GM20431 (cell line): Measurements from ENCODE around the gene ACBD7.

Experiments used
- in situ Hi-C: fragments of 300-500 bp; cut with MseI, MboI; formaldehyde crosslinking; loops from one replicate; pipeline ENCODE4 v1.15.0; 2020; ENCODE audit warnings: low sequenced_read_pairs; ENCODE audit not compliant: unreplicated experiment

ACBD7 gene

GRCh38 chr10:15092855-15093408, 4.4 kb upstream of the ACBD7 start:
- in situ Hi-C loops = no loop called here

- in situ Hi-C loops = no loop called here
Observed at GRCh38 chr10:15091418-15091817, 2.8 kb upstream of the ACBD7 start.

DNA sequence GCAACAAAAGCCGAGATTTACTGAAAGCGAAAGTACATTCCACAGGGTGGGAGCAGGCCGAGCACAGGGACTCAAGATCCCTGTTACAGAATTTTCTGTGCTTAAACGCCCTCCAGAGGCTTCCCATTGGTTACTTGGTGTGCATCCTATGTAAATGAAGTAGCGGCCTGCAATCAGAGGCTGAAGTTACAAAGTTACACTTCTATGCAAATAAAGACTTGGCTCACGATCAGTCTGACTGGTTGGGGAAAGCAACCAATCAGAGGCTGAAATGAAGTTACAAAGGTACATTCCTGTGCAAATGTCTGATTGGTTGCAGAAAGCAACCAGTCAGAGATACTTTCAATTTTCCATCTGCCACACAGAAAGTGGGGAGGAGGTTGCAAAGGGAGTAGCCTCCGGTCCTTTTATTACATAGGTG, 4.1 kb downstream of the ACBD7 start:
- in situ Hi-C loops = no loop called here

GRCh38 chr10:15083674-15084501, 4.7 kb downstream of the ACBD7 start:
- in situ Hi-C loops = no loop called here

DNA sequence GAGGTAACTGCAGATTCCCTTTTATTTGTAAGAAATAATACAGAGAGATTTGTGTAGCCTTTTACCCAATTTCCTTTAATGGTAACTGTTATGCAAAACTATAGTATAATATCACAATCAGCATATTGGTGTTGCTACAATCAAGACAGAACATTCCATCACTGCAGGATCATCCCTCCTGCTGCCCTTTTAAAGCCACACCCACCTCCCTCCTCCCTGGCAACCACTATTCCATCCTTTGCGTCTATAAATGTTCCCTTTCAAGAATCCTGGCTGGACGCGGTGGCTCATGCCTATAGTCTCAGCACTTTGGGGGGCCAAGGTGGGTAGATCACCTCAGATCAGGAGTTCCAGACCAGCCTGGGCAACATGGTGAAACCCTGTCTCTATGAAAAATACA, 13.2 kb downstream of the ACBD7 start:
- in situ Hi-C loops = no loop called here

GRCh38 chr10:15072358-15072757, 16.2 kb downstream of the ACBD7 start:
- in situ Hi-C loops = no loop called here

DNA sequence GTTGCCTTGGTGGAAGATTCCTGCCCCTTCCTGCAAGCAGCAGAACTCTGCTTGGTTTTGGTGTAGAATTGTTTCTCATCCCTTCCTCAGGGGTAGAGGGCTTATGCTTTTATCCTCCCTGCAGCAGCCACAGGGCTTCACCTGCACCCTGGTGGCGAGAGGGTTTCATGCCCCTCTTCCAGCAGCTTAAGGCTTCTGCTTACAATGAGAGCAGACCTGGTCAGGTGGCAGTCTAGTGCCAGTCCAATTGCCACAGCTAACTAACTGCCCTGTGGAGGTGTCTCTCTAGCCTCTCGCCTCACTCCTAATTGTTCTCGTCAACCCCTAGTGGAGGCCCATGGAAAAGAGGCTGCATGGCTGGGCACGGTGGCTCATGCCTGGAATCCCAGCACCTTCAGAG, 19.3 kb downstream of the ACBD7 start:
- in situ Hi-C loops = no loop called here

DNA sequence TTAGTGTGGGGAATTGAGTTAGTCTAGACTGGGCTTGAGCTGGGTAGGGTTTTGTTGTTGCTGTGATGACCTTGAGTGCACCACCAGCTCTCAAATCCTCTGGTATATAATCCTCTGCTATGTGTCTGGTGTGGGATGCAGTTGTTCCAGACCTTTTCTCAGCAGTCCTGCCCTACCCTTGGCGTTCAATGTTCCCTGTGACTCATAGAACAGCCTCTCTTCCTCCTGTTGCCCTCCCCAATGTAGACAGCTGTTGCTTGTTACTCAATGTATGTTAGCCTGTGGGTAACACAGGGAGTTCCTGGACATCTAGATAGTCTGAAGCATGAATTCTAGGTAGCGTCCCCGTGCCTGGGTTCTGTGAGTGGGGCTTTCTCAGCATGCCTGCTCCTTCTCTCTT, 19.8 kb downstream of the ACBD7 start:
- in situ Hi-C loops = no loop called here

DNA sequence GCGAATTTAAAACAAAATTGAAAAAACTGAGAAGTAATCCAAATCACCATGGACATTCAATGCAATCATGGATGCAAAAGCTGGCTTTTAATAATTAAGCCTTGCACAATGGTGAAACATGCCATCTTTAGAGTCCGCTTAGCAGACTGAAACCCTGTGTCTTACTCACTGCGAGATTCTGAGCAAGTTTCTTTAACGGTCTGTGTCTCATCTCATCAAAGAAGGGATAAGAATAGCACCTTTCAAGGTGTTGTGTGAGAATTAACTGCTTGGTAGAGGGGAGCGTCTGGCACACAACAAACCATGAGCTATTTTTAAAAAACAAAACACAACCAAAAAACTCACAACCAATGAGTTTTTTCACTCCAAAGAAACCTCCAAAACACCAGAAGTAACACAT, 21.4 kb downstream of the ACBD7 start:
- in situ Hi-C loops = no loop called here

- in situ Hi-C loops = no loop called here
Observed at GRCh38 chr10:15060638-15061037, 27.9 kb downstream of the ACBD7 start.

DNA sequence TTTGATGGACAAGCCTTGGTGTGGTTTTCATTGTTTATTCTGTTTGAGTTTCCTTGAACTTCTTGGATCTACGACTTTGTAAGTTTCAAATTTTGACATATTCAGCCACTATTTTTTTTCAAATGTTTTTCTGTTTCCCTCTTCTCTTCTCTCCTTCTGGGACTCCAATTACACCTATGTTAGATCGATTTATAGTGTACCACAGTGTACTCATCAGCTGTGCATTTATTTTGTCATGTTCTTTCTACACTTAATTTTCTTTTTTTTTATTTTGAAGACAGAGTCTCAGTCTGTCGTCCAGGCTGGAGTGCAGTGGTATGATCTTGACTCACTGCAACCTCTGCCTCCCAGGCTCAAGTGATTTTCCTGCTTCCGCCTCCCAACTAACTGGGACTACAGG, 28.7 kb downstream of the ACBD7 start:
- in situ Hi-C loops = no loop called here

DNA sequence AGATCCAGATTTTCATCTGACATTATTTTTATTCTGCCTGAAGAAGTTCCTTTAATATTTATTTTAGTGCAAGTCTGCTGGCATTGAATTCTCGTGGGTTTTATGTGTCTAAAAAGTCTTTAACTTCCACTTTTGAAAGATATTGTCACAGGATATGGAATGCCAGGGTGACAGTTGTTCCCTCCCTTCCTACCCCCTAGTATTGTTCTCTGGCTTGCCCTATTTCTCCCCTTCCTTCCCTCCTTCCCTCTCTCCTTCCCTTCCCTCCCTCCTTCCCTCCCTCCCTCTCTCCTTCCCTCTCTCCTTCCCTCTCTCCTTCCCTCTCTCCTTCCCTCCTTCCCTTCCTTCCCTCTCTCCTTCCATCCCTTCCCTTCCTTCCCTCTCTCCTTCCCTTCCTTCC, 29.9 kb downstream of the ACBD7 start:
- in situ Hi-C loops = no loop called here

DNA sequence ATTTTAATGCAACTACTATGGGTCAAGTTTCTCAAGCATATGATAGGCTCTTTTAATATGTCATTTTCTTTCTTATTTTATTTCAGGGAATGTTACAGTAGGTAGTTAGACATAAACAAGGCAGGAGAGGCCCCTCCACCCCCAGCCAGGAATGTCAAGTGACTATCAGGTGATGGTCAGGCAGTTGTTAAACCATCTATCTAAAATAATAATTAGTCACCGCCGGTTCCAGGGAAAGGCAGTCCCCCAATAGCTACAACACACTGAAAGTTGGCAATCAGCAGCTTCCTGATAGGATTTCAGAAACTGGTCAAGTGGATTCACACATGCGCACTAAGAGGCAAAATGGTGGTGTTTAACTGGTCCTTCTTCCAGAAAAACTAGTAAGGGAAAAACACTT, 35.5 kb downstream of the ACBD7 start:
- in situ Hi-C loops = no loop called here

GRCh38 chr10:15052121-15052520, 36.5 kb downstream of the ACBD7 start:
- in situ Hi-C loops = no loop called here

DNA sequence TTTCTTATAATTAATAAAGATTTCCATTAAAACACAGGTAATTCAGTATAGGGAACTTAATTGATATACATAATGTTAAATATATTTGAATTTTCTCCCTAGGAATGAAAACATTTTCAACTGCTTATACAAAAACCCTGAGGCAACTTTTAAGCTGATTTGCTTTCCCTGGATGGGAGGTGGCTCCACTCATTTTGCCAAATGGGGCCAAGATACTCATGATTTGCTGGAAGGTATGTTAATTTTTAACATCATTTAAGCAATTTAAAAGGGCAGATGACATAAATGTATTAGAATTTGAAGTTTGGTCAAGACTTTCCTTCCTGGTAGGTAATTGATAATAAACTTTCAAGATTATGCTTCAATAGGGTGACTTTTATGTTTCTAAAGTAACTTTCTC, 39.0 kb downstream of the ACBD7 start:
- in situ Hi-C loops = no loop called here

DNA sequence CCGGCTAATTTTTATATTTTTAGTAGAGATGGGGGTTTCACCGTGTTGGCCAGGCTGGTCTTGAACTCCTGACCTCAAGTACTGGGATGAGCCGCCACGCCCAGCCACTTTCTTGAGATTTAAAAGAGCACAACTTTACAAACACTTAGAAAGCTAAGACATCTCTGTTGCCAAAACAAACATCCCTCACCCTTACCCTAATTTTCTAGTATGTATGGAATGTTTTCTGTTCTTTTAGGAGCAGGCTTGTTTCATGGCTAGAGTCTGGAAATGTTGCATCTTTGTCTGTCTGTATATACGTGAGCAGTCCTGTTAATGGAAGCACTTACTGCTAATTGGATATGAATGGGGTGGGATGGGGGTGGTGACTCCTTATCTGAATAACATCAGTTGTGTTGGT, 42.0 kb downstream of the ACBD7 start:
- in situ Hi-C loops = no loop called here

- in situ Hi-C loops = no loop called here
Observed at GRCh38 chr10:15045380-15045779, 43.2 kb downstream of the ACBD7 start.

DNA sequence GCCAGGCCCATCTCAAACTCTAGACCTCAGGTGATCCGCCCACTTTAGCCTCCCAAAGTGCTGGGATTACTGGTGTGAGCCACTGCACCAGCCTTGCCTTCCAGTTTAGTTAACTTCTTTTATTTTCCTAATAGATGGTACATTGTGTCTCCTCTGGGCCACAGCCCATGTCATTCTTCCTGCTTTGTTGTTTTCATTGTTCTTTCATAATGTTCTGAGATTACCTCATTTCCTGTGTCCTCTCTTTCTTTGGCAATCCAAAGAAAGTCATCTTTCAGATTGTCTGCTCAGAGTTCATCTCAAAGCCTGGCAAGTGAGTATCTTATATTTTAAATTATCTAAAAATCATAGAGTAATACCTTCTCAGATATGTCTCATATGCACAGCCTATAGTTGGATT, 44.9 kb downstream of the ACBD7 start, which contains the start of gene OLAH:
OLAH (plus strand) TSS at position 270 of the 400 bp plus-strand sequence. CDS start 3,346 bp downstream, outside the sequence.
- in situ Hi-C loops = no loop called here

- in situ Hi-C loops = no loop called here
Observed at GRCh38 chr10:15038416-15038815, 50.2 kb downstream of the ACBD7 start.

DNA sequence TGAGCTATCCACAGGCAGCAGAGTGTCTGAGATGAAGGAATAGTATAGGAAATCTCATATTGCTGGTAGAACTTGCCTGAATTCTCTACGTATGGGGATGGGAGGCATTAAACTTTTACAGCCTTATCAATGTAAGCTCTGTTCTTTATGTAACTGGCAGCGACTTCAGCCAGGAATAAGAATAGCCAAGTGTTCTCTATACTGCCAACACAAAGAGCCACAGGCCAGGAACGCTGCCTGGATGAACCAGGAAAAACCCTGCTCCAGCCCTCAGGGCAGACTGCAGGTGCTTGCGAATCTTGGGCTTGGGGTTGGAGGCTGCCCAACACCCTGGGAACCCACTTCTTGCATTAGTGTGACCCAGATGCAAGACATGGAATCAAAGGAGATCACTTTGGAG, 50.9 kb downstream of the ACBD7 start:
- in situ Hi-C loops = no loop called here

- in situ Hi-C loops = no loop called here
Observed at GRCh38 chr10:15035385-15036301, 52.9 kb downstream of the ACBD7 start.
